H7 (cell line): ENCODE results near the gene SH3BP4. TPM values are rescaled to one million over a fixed set of nuclear protein-coding genes. Genes with fewer than 3 reads are reported as not detected.
A peak's percentile ranks its signal among the peaks of the same experiment; 100 is the strongest.

Experiments
- DNase-seq: peaks from one replicate; pipeline ENCODE4 v3.0.0; 2012
- H3K27me3 ChIP-seq: 2 replicates; pipeline ENCODE4 v1.6.0; 2011; ENCODE audit warnings: mild to moderate bottlenecking, low read length; ENCODE audit not compliant: control insufficient read depth, insufficient read depth
- H3K36me3 ChIP-seq: replicated peaks from 2 replicates; pipeline ENCODE4 v1.5.1; 2011; ENCODE audit warnings: low read length; ENCODE audit not compliant: control insufficient read depth, insufficient read depth
- H3K4me3 ChIP-seq: 2 replicates; pipeline ENCODE4 v1.5.1; 2011; ENCODE audit warnings: low read depth, mild to moderate bottlenecking, control low read depth, low read length, moderate library complexity; ENCODE audit not compliant: insufficient read depth
- total RNA-seq: library from RNA; depleted of rRNA; stranded (reverse); fragments of >200 nt; shearing (Covaris generic); gene quantifications from 2 replicates; pipeline ENCODE4 v1.2.3, GENCODE V29; 2014

Gene SH3BP4
- total RNA-seq, 1 experiment from 2014 or later = 61.4 TPM

DNA sequence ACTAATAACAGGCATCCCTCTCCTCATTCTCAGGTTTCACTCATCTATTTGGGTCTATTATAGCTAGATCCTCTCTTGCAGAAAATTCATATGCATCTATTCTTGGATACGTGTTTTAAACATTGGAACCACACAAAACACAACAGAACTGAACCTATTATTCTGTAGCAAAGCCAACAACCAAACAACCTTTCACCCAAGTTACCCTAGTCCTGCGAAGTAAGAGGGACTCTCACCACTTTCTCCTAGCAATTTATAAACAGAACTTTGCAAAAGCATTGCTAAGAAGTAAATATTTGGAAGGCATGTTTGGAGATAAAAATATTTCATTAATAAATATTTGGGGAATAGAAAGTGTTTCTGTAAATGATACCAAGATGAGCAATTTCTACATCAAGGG, 20.4 kb upstream of the SH3BP4 start:
- Histone ChIP-seq H3K4me3 (no peak overlapping the region), H3K36me3 (no peaks in the 10 kb centered on the region), H3K27me3 (no peaks in the 10 kb centered on the region; the same call in 1 of the 2 replicates)
- no peak for DNase-seq

DNA sequence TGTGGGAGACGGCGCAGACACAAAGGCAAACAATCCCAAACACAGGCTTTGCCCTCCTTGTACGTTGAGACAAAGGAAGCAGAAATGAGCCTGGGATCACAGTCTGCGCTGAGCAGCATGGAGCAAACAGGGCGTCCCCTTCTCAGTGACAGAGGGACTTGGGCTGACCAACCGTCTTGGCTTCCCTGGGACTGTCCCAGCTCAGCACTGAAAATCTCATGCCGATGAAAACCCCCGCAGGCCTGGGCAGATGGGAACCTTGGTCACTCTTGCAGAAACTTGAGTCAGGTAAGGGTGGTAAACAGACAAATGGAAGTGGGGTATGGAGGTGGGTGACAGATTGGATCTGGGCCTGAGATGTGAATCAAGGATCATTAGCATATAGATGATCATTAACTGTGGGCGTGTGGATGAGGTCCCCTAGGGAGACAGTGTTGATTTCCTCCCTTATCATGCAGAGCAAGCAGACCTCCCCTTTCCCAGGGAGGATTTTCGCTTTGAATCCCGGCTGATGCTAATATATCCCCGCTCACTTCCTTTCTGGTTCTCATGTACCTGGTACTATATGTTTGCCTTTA, 19.1 kb upstream of the SH3BP4 start:
- peak; percentile 72 for DNase-seq
- Histone ChIP-seq H3K27me3 (peaks cover 3% of the 10 kb centered on the region; the same call in 1 of the 2 replicates), H3K4me3 (no peak overlapping the region), H3K36me3 (no peaks in the 10 kb centered on the region)

DNA sequence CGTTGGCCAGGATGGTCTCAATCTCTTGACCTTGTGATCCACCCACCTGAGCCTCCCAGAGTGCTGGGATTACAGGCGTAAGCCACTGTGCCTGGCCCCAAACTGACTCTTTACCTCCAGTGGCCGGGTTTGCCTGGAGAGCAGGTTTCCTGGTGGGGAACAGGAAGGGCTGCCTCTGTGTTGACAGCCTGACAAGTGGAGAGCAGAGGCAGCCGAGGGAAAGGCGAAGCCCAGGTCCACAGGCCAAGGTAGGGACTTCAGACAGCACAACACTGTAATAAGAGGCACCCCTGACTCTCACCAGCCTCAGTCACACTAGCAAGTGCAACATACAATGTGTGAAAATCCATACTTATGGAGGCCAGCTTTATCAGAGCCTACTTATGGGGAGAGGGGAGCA, 16.5 kb upstream of the SH3BP4 start:
- Histone ChIP-seq H3K4me3 (no peak overlapping the region), H3K27me3 (peaks cover 3% of the 10 kb centered on the region; the same call in 1 of the 2 replicates), H3K36me3 (no peaks in the 10 kb centered on the region)
- DNase-seq = no peak

DNA sequence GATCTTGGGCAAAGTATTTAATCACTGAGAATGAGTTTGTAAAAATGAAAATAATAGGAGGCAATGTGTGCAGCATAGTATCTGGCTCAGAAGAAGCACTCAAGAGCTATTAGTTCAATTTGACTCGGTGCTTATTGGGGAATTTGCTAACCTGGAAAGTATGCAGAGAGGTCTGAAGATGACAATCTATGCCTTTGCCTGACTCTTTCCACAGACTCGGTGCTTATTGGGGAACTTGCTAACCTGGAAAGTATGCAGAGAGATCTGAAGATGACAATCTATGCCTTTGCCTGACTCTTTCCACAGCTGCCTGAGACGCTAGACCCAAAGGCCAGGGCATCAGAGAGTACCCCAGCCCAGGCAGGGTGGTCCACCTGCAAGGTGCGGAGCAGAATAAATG, 12.2 kb upstream of the SH3BP4 start:
- Histone ChIP-seq H3K36me3 (no peaks in the 10 kb centered on the region), H3K4me3 (no peak overlapping the region), H3K27me3 (peaks cover 3% of the 10 kb centered on the region; the same call in 1 of the 2 replicates)
- no peak for DNase-seq

DNA sequence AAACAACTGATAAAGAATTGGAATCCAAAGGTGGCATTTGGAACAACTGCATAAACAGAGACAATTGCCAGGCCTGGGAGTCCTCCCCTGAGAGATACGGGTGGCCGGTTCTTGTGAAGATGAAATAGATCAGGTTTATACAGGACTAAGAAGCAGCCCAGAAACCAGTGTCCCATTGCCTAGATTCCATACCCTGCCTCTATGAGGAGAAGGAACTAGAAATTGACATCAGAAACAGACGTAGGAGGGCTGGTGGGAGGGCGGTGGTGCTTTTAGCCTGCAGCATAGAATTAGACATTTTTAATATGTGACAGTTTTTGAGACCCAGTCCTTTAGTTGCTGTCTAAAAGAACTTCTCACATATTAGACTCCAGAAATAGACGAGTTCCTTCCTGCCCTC, 11.8 kb upstream of the SH3BP4 start:
- peak; percentile 8 for DNase-seq
- Histone ChIP-seq H3K27me3 (peaks cover 3% of the 10 kb centered on the region; the same call in 1 of the 2 replicates), H3K36me3 (no peaks in the 10 kb centered on the region)

DNA sequence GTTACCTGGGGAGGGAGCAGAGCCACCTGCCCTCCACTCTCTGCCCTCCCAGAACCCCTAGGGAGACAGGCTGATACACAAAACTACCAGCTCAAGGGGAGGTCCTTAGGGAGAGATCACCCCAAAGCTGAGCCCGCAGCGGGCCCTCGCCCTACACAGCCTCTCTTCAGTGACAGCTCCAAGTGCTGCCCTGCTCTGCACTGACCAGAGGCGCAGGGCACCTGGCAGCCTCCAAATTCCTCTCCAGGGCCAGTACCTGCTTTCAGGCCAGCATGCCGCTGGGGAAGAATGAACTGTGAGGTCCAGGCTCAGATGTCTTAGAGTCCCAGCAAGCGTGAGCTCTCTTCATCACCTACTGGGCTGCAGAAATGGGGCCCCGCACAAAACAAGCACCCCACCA, 11.3 kb upstream of the SH3BP4 start:
- no peak overlapping the region for H3K4me3 ChIP-seq
- DNase-seq = peak; percentile 43
- no peaks in the 10 kb centered on the region for H3K36me3 ChIP-seq
- H3K27me3 ChIP-seq = peaks cover 3% of the 10 kb centered on the region; the same call in 1 of the 2 replicates

More for the DNA sequence above, 11.8 kb upstream of the SH3BP4 start:
- H3K4me3 ChIP-seq = no peak overlapping the region

DNA sequence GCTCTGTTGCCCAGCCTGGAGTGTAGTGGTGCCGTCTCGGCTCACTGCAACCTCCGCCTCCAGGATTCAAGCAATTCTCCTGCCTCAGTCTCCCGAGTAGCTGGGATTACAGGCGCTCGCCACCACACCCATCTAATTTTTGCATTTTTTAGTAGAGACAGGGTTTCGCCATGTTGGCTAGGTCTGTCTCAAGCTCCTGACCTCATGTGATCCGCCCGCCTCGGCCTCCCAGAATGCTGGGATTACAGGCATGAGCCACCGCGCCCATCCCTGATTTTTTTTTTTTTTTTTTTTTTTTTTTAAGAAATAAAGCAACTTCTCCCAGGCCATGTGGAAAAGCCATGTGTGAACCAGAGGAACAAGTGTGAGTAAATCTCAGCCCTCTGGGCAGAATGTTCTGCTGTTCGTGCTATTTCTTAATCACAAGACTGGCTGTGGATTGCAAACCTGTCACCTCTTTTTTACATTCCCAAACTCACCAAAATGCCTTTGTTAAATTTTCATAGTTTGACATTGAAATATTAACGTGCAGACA, 6.4 kb upstream of the SH3BP4 start:
- Histone ChIP-seq H3K4me3 (no peak overlapping the region), H3K36me3 (no peaks in the 10 kb centered on the region), H3K27me3 (peaks cover 6% of the 10 kb centered on the region)
- DNase-seq = no peak

DNA sequence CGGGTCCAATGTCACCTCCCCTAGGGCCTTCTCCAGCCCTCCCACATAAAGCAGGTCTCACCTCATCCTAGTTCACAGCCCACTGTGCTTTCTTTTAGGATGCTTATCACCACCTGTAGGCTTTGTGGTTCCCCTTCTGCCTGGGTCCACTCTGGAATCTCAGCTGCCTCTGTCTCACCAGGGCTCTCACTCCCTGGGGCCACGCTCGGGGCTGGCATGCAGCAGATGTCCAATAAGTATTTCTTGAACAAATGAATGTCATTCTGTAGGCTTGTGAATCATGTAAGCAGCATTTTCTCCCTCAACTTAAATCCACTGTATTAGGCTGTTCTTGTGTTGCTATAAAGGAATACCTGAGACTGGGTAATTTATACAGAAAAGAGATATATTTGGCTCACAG, 4.3 kb upstream of the SH3BP4 start:
- peak; percentile 16 for DNase-seq
- Histone ChIP-seq H3K36me3 (no peaks in the 10 kb centered on the region), H3K27me3 (peaks cover 12% of the 10 kb centered on the region), H3K4me3 (no peak overlapping the region)

DNA sequence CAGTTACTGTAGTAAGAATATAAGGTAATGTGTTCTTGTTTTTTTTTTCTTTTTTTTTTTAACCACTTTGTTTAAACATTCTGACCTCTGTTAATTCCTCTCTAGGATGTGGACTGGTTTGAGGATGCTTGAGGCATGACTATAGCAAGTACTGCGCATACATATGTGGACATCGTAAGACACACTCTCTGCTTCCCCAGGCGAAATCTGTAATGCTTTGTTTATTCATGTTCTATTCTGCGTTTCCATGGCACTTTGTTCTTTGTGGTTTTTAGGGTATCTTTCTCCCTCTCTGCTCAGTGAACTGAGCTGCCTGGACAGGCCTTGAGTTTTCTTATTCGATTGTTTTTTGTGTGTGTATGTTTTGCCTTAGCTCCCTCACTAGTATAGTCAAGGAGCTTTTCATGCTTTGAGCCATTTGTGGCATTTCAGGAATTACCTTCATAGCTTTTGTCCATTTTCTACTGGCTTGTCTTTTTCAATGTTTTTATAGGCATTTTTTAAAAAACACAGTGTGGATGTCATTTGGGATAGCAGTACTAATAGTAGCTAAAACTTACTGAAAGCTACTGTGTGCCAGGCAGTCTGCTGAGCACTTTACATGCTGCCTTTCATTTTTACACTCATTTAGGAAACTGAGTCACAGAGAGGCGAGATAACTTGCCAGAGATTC, 1.9 kb upstream of the SH3BP4 start:
- Histone ChIP-seq H3K27me3 (peaks cover 18% of the 10 kb centered on the region), H3K4me3 (no peak overlapping the region), H3K36me3 (no peaks in the 10 kb centered on the region)
- DNase-seq = no peak

DNA sequence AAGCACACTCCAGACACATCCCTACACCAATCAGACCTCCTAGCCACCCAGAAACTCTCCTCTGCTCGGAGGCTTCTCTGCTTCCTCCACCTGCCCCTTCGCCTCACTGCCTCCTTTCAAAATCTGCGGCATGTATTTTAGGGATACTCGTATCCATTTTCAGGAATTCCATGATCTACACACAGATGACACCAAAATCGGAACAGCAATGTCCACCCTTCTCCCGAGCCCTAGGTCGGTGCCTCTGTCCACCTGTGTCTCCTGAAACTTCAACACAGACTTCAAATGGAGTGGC, 1.4 kb upstream of the SH3BP4 start:
- peaks cover 18% of the 10 kb centered on the region for H3K27me3 ChIP-seq
- DNase-seq = no peak
- H3K36me3 ChIP-seq = no peaks in the 10 kb centered on the region
- no peak overlapping the region for H3K4me3 ChIP-seq

DNA sequence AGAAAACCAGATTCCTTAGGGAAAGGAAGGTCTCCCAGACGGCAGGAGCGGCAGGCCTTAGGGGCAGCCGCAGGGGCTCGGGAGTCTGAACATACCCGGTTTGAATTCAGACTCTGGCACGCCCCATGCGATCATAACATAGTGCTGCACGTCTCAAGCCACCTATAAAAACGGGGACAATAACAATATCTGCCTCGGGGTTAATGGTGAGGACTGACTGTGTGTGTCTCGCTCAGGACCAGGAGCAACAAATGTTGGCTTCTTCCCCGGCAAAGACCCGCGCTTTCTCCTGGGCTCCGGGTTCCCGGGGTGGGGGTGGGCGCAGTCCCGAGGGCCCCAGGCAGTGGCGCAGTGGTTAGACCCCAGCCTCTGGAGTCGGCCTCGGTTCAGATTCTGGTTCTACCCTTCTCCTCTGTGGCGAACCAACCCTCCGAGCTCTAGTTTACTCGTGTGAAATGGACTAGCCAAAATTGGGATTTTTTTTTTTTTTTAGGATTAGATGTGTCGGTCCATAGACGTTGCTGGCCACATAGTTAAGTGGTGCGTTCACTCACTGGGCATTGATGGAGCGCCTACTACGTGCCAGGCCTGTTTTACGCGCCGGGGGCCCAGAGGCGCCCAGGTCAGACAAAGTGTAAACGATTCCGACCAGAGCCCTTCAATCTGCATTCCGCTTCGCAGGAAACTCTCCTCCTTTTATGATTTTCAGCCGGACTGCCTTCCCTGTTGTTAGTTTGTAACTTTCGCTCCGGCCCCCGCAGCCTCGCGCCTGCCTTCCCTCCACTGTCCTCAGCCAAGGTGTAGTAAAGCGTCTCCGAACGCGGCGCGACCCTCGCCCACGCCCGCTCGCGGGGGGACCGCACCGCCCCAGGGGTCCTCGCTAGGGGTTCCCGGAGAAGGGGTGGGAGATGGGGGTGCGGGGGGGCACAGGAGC, 820 bp upstream of the SH3BP4 start:
- Histone ChIP-seq H3K4me3 (peak overlapping the region; percentile 56), H3K27me3 (peaks cover 18% of the 10 kb centered on the region)
- peak; percentile 72 for DNase-seq

DNA sequence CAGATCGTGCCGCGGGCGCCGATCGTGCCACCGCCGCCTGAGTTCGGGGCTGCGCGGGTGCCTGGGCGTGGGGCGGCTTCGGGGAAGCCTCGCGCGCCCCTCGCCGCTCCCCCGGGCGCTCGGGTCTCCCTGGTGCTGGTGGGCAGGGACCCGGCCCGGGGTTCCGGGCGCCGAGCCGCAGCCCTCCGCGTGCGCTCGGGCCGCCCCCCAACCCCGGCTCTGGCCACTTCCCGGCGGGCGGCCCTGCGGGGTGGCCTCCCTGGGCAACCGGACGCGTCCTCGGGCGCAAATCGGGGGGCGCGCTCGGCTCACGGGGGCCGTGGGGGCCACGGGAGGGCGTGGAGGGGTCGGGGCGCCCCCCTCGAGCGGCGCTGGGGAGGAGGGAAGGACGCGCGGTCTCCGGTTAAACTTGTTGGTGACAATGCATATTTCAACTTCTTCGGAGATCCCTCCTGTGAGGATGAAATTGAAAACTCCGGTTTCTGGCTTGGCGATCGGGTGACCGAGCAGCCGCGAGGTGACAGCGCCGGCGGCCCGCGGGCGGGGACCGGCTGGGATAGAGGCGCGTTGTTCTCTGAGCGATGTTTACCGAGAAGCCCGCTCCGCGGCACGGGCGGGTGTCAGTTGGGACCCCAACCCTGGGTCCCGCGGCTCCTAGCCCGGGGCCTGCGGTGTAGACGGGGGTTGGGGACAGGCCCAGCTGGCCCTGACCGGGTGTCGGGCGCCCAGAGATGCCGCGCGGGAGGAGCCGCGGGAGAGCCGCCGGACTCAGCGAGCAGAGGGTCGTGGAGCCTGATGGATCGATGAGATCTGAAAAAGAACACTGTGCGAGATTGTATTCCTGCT, 676 bp downstream of the SH3BP4 start:
- H3K4me3 ChIP-seq = peak overlapping the region; percentile 76
- peak; percentile 68 for DNase-seq
- no peaks in the 10 kb centered on the region for H3K36me3 ChIP-seq
- peaks cover 18% of the 10 kb centered on the region for H3K27me3 ChIP-seq

More for the DNA sequence above, 820 bp upstream of the SH3BP4 start:
- no peaks in the 10 kb centered on the region for H3K36me3 ChIP-seq

DNA sequence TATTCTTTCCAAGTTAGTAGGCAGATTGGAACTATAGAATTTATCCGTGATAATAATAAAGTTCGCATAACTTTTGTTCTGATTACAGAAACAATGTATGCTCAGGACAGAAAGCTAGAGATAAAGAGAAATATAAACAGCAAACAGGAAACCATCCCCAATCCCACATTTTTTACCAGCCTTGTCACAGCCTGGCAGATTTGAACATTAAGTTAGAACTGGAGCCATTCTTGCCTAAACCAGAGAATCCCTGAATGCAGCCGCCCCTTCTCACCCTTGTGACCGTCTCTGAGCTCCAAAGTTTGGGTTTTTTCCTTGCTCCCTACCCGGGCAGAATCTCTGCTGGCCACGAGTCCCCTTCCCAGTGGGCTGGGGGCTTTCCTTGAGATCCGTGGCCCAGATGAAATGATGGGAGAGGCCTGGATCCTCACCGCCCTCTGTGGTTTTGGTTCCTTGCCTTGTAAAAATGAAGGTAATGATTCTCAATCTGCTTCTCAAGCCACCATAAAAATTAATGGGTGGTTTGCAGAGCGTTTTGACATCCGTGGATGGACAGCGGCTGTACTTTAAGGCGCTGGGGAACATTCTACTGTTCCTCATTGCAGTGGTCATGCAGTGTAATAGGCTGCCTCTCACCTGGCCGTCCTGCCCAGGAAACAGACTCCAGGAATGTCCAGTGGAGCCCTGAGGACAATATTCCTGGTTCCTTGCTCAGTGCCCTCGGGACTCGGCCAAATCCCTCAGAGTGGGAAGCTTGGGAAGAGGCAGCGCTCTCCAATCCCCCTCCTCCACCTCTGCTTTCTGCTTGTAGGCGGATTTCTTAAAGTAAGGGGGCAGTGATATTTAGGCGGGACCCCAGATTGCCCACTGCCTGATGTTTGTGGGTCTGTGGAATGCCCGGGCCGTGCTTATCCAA, 1.6 kb downstream of the SH3BP4 start:
- DNase-seq = peak; percentile 27

More for the DNA sequence above, 1.6 kb downstream of the SH3BP4 start:
- Histone ChIP-seq H3K4me3 (peak overlapping the region; percentile 76), H3K27me3 (peaks cover 18% of the 10 kb centered on the region), H3K36me3 (no peaks in the 10 kb centered on the region)
